Fibroblast of lung (primary cell): ENCODE measurements around the gene LRMDA.

Experiments used
- EZH2 ChIP-seq: IDR thresholded peaks from 2 replicates; pipeline ENCODE4 v1.5.1; 2012; ENCODE audit warnings: low read length, control low read depth, mild to moderate bottlenecking; ENCODE audit errors: missing control alignments
- TF ChIP-seq, protein P1 (sequence below), 2 donors: IDR thresholded peaks in 1 of 2; conservative IDR thresholded peaks in 1 of 2; 1 replicate in 1 of 2; 2 replicates in 1 of 2; pipeline ENCODE4 v1.5.1; 2011 to 2012; ENCODE audit warnings: low read length in 2 of 2, control low read depth in 1 of 2, inconsistent platforms in 1 of 2, low read depth in 1 of 2, mild to moderate bottlenecking in 1 of 2

DNA sequence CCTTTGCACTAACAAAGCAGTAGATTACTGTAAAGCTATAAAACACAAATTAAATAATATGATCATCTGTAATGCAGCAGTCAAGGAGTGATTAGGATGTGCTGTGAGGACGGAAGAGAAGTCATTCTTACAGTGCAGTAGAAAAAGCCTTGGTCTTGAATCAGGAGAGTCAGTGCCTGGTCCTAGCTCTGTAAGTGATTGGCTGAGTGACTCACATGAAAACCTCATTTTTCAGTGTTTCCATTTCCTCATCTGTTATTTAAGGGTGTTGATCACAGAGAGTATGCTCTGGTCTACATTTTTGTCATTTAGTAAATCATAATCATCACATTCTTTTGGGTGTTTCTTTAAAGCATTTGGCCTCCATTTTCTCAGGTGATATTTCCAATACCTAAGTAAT is 717.8 kb downstream of the LRMDA start:
- no peak for TF ChIP-seq EZH2
- TF ChIP-seq, protein P1, sequence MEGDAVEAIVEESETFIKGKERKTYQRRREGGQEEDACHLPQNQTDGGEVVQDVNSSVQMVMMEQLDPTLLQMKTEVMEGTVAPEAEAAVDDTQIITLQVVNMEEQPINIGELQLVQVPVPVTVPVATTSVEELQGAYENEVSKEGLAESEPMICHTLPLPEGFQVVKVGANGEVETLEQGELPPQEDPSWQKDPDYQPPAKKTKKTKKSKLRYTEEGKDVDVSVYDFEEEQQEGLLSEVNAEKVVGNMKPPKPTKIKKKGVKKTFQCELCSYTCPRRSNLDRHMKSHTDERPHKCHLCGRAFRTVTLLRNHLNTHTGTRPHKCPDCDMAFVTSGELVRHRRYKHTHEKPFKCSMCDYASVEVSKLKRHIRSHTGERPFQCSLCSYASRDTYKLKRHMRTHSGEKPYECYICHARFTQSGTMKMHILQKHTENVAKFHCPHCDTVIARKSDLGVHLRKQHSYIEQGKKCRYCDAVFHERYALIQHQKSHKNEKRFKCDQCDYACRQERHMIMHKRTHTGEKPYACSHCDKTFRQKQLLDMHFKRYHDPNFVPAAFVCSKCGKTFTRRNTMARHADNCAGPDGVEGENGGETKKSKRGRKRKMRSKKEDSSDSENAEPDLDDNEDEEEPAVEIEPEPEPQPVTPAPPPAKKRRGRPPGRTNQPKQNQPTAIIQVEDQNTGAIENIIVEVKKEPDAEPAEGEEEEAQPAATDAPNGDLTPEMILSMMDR (conservative IDR thresholded peaks at IDR 0.05 in 1 of 2, IDR thresholded peaks at IDR 0.05 in 1 of 2; ENCODE audit: low read depth in 1 of 2, low read length in 2 of 2): no peak
